IMR-90 (cell line): ENCODE measurements around the gene DCAF6. TPM values are rescaled to one million over a fixed set of nuclear protein-coding genes. Genes with fewer than 3 reads are reported as not detected.

Experiments used
- ATAC-seq: fragments of 200-7000 bp; cut with Tn5 transposase; 2 replicates; pipeline ENCODE4 v1.9.1; 2020; ENCODE audit warnings: low read depth, mild to moderate bottlenecking, moderate library complexity
- BruUV-seq: library from RNA; stranded (reverse); fragments of 400-500 nt; replicated peaks from 2 replicates; lab custom pipeline; 2021; lab: Mats Ljungman, UMichigan
- CTCF ChIA-PET: fragments of 300-600 bp; formaldehyde crosslinking; extraction: SDS; loops from one replicate; lab custom pipeline; 2021; ENCODE audit warnings: antibody characterized with exemption; lab: Yijun Ruan, JAX
- POLR2A ChIA-PET: fragments of 300-600 bp; sonication (Branson Sonifier 250); formaldehyde crosslinking; loops from one replicate; lab custom pipeline; 2022; ENCODE audit warnings: antibody characterized with exemption; ENCODE audit not compliant: unreplicated experiment; lab: Charles Lee
- DNase-seq: peaks from one replicate; pipeline ENCODE4 v3.0.0; 2013
- H2AFZ ChIP-seq: replicated peaks from 2 replicates; pipeline ENCODE3; 2013; ENCODE audit warnings: low read length, mild to moderate bottlenecking; ENCODE audit not compliant: poor library complexity
- H2AK5ac ChIP-seq: 2 replicates; pipeline ENCODE4 v1.6.1; 2013; ENCODE audit warnings: low read depth, low read length, inconsistent platforms
- H2AK9ac ChIP-seq: replicated peaks from 2 replicates; pipeline ENCODE3; 2013; ENCODE audit warnings: mild to moderate bottlenecking, low read depth, low read length, moderate library complexity; ENCODE audit not compliant: poor library complexity
- H2BK120ac ChIP-seq: 2 replicates; pipeline ENCODE4 v1.6.1; 2013; ENCODE audit warnings: low read depth, low read length, inconsistent platforms
- H2BK15ac ChIP-seq: 3 replicates; pipeline ENCODE4 v1.6.1; 2013; ENCODE audit warnings: low read depth, low read length, inconsistent platforms
- H2BK20ac ChIP-seq: 2 replicates; pipeline ENCODE4 v1.6.1; 2013; ENCODE audit warnings: low read depth, mild to moderate bottlenecking, inconsistent platforms, low read length, moderate library complexity
- H2BK5ac ChIP-seq: 2 replicates; pipeline ENCODE4 v1.6.1; 2013; ENCODE audit warnings: mild to moderate bottlenecking, low read depth, low read length, inconsistent platforms; ENCODE audit not compliant: poor library complexity, severe bottlenecking
- H3K14ac ChIP-seq: replicated peaks from 2 replicates; pipeline ENCODE4 v1.6.1; 2013; ENCODE audit warnings: low read depth, low read length, inconsistent platforms
- H3K18ac ChIP-seq: 2 replicates; pipeline ENCODE4 v1.6.1; 2013; ENCODE audit warnings: low read depth, low read length, control low read depth
- H3K23ac ChIP-seq: 2 replicates; pipeline ENCODE4 v1.6.1; 2013; ENCODE audit warnings: low read depth, low read length, inconsistent platforms
- H3K27ac ChIP-seq: 2 replicates; pipeline ENCODE4 v1.5.1; 2013; ENCODE audit warnings: mild to moderate bottlenecking, control low read depth, low read length; ENCODE audit not compliant: insufficient read depth
- H3K27me3 ChIP-seq: 2 replicates; pipeline ENCODE4 v1.6.1; 2013; ENCODE audit warnings: low read length; ENCODE audit not compliant: control insufficient read depth, insufficient read depth
- H3K36me3 ChIP-seq: 2 replicates; pipeline ENCODE4 v1.6.1; 2013; ENCODE audit warnings: low read length, mixed read lengths; ENCODE audit not compliant: control insufficient read depth, insufficient read depth
- H3K4ac ChIP-seq: 2 replicates; pipeline ENCODE4 v1.6.1; 2013; ENCODE audit warnings: low read depth, low read length, inconsistent platforms
- H3K4me1 ChIP-seq: 2 replicates; pipeline ENCODE4 v1.6.1; 2013; ENCODE audit warnings: low read length, mixed read lengths; ENCODE audit not compliant: control insufficient read depth, insufficient read depth
- H3K4me2 ChIP-seq: 2 replicates; pipeline ENCODE4 v1.6.1; 2013; ENCODE audit warnings: low read depth, mild to moderate bottlenecking, control low read depth, low read length, moderate library complexity
- H3K4me3 ChIP-seq: 2 replicates; pipeline ENCODE4 v1.5.1; 2013; ENCODE audit warnings: low read depth, mild to moderate bottlenecking, control low read depth, low read length, moderate library complexity; ENCODE audit not compliant: insufficient read depth
- H3K56ac ChIP-seq: 2 replicates; pipeline ENCODE4 v1.6.1; 2013; ENCODE audit warnings: low read length, inconsistent platforms; ENCODE audit not compliant: insufficient read depth; ENCODE audit errors: extremely low read depth
- H3K79me1 ChIP-seq, 2 experiments: 2 replicates each; pipeline ENCODE4 v1.6.1; 2013; ENCODE audit warnings: low read length in 2 of 2, inconsistent platforms in 1 of 2, low read depth in 1 of 2
- H3K9ac ChIP-seq: 2 replicates; pipeline ENCODE4 v1.6.1; 2013; ENCODE audit warnings: low read depth, low read length, control low read depth
- H3K9me1 ChIP-seq: 2 replicates; pipeline ENCODE4 v1.6.1; 2013; ENCODE audit warnings: low read length, inconsistent platforms; ENCODE audit not compliant: insufficient read depth
- H3K9me3 ChIP-seq: 2 replicates; pipeline ENCODE4 v1.6.1; 2013; ENCODE audit warnings: low read length; ENCODE audit not compliant: control insufficient read depth, insufficient read depth
- H4K20me1 ChIP-seq: 2 replicates; pipeline ENCODE4 v1.6.1; 2013; ENCODE audit warnings: low read length, inconsistent platforms; ENCODE audit not compliant: insufficient read depth
- H4K5ac ChIP-seq: 2 replicates; pipeline ENCODE4 v1.6.1; 2013; ENCODE audit warnings: mild to moderate bottlenecking, low read depth, low read length, control low read depth
- H4K8ac ChIP-seq, 2 experiments: 2 replicates each; pipeline ENCODE4 v1.6.1; 2013; ENCODE audit warnings: low read depth in 2 of 2, low read length in 2 of 2, control low read depth in 1 of 2, inconsistent platforms in 1 of 2
- H4K91ac ChIP-seq: 2 replicates; pipeline ENCODE4 v1.6.1; 2013; ENCODE audit warnings: low read depth, low read length, inconsistent platforms; ENCODE audit not compliant: insufficient read depth
- WGBS, 2 experiments: methylation state at CpG; one replicate each; pipeline versions ENCODE4 v1.1.5 to v1.1.7; 2013; ENCODE audit warnings: missing lambda C conversion rate in 2 of 2; ENCODE audit not compliant: insufficient read length in 1 of 2; ENCODE audit errors: extremely low coverage in 2 of 2; 5-methylcytosine and 5-hydroxymethylcytosine counted together
- dilution Hi-C: fragments of 300-500 bp; cut with HindIII; formaldehyde crosslinking; loops from one replicate; pipeline ENCODE4 v1.14.3; 2018; ENCODE audit warnings: low sequenced_read_pairs; ENCODE audit not compliant: unreplicated experiment
- in situ Hi-C: fragments of 300-500 bp; cut with MboI; formaldehyde crosslinking; loops from 3 replicates; pipeline ENCODE4 v1.14.3; 2019; ENCODE audit warnings: low sequenced_read_pairs, inconsistent platforms, mixed read lengths
- intact Hi-C: fragments of 100-400 bp; cut with micrococcal nuclease; formaldehyde crosslinking; loops from 2 replicates; pipeline ENCODE4 v1.10.0; 2022
- polyA plus RNA-seq, 3 experiments: library from polyadenylated mRNA; depleted of rRNA; stranded (reverse); fragments of >200 nt; gene quantifications; 2 replicates each; pipeline ENCODE4 v1.2.3, GENCODE V29; 2012; ENCODE audit warnings: low replicate concordance in 1 of 3
- total RNA-seq: library from RNA; depleted of rRNA; stranded (reverse); fragments of >200 nt; gene quantifications from 2 replicates; pipeline ENCODE4 v1.2.3, GENCODE V29; 2012
- TF ChIP-seq, protein P1 (sequence below): fragments of 150-350 bp; IDR thresholded peaks from 2 replicates; pipeline ENCODE4 v1.6.1; 2017; ENCODE audit warnings: mild to moderate bottlenecking, antibody characterized with exemption, low read length, low read depth

Gene DCAF6
- total and polyA plus RNA-seq, 2 of the 4 experiments (the other 2 are of a cell fraction): 60.4 to 88.7 TPM

- Histone ChIP-seq H3K4me1 (peaks cover 8% of the 10 kb centered on the region), H3K27ac (no peak overlapping the region), H2BK20ac (no peak overlapping the region), H3K18ac (no peak overlapping the region), H2AFZ (no peak overlapping the region), H3K9me3 (no peaks in the 10 kb centered on the region), H2BK5ac (no peak overlapping the region), H3K56ac (no peak overlapping the region), H3K23ac (no peak overlapping the region), H3K36me3 (peaks cover 19% of the 10 kb centered on the region), H3K27me3 (no peaks in the 10 kb centered on the region), H3K4me3 (no peak overlapping the region), H4K8ac (no peak overlapping the region), H4K5ac (no peak overlapping the region), H4K20me1 (no peaks in the 10 kb centered on the region), H3K14ac (no peak overlapping the region), H3K4me2 (no peak overlapping the region), H2BK15ac (no peak overlapping the region), H3K4ac (no peak overlapping the region), H4K91ac (no peak overlapping the region), H3K79me1 (peaks cover 0 to 17% of the 10 kb centered on the region in 2 experiments; a peak in 1 of 4 replicates), H2BK120ac (no peak overlapping the region), H3K9me1 (peaks cover 16% of the 10 kb centered on the region), H2AK5ac (no peak overlapping the region), H3K9ac (no peak overlapping the region), H2AK9ac (no peak overlapping the region)
- CTCF ChIA-PET: no interaction called here
- ATAC-seq: no peak
- POLR2A ChIA-PET: no interaction called here
- TF ChIP-seq, protein P1, sequence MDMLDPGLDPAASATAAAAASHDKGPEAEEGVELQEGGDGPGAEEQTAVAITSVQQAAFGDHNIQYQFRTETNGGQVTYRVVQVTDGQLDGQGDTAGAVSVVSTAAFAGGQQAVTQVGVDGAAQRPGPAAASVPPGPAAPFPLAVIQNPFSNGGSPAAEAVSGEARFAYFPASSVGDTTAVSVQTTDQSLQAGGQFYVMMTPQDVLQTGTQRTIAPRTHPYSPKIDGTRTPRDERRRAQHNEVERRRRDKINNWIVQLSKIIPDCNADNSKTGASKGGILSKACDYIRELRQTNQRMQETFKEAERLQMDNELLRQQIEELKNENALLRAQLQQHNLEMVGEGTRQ: no peak
- WGBS, 2 experiments: no CpG with 5 or more reads among the region's 10 CpGs
- in situ Hi-C loops: loop anchor here (10.0 kb wide), 1 partner anchor 373 kb away; no protein-coding TSS in a partner anchor
- dilution Hi-C loops: no loop called here
- DNase-seq: no peak
- BruUV-seq: no TSS peak
- intact Hi-C loops: no loop called here
Observed at GRCh38 chr1:168087696-168088095, 151.2 kb downstream of the DCAF6 start.
